Stomach (tissue), 9 donors: Measurements from ENCODE around the gene MLYCD. TPM values are rescaled to one million over a fixed set of nuclear protein-coding genes. Genes with fewer than 3 reads are reported as not detected.

Experiments
- DNase-seq, 2 donors: peaks; one replicate each; pipeline versions ENCODE4 v3.0.0 to v3.0.0-alpha.2; 2013 to 2019
- H3K27ac ChIP-seq, 5 donors: fragments of 200-600 bp in 4 of 5; sonication (generic) in 4 of 5; one replicate each; pipeline ENCODE4 v1.5.1; 2013 to 2019; ENCODE audit warnings: mild to moderate bottlenecking in 1 of 5, moderate library complexity in 1 of 5
- H3K27me3 ChIP-seq, 3 donors: fragments of 200-600 bp; sonication (generic); one replicate each; pipeline ENCODE4 v1.5.1; 2017 to 2019; ENCODE audit warnings: mixed run types in 1 of 3
- H3K36me3 ChIP-seq, 4 donors: fragments of 200-600 bp; sonication (generic); 1 replicate in 3 of 4; 2 replicates in 1 of 4; pipeline ENCODE4 v1.5.1; 2016 to 2019
- H3K4me1 ChIP-seq, 4 donors: fragments of 200-600 bp; sonication (generic); one replicate each; pipeline ENCODE4 v1.5.1; 2016 to 2019
- H3K4me3 ChIP-seq, 4 donors: fragments of 200-600 bp; sonication (generic) in 3 of 4; one replicate each; pipeline ENCODE4 v1.5.1; 2016 to 2019; ENCODE audit warnings: mild to moderate bottlenecking in 1 of 4
- H3K9me3 ChIP-seq, 4 donors: fragments of 200-600 bp; sonication (generic); one replicate each; pipeline ENCODE4 v1.5.1; 2016 to 2019
- EP300 ChIP-seq: sonication (generic); formaldehyde crosslinking; IDR thresholded peaks from one replicate; pipeline ENCODE4 v1.6.1; 2017; ENCODE audit warnings: antibody characterized with exemption
- POLR2A ChIP-seq, 4 donors: fragments of 450-650 bp; IDR thresholded peaks; one replicate each; pipeline ENCODE4 v1.6.1; 2016; ENCODE audit warnings: antibody characterized with exemption in 4 of 4, control low read depth in 2 of 4, mild to moderate bottlenecking in 1 of 4, moderate library complexity in 1 of 4
- POLR2AphosphoS5 ChIP-seq, 3 donors: sonication (generic); formaldehyde crosslinking; IDR thresholded peaks; one replicate each; pipeline ENCODE4 v1.6.1; 2016; ENCODE audit warnings: antibody characterized with exemption in 3 of 3
- WGBS, 5 donors: extraction: QIAGEN DNeasy Blood & Tissue Kit in 3 of 5; methylation state at CpG; one replicate each; pipeline versions ENCODE4 v1.1.5 to v1.1.7; 2013 to 2018; 5-methylcytosine and 5-hydroxymethylcytosine counted together
- intact Hi-C: fragments of 100-400 bp; cut with DNase I; formaldehyde crosslinking; loops from one replicate; pipeline ENCODE4 v1.15.1; 2023; ENCODE audit warnings: low total_unique reads
- polyA plus RNA-seq, 3 donors: library from polyadenylated mRNA; stranded (reverse); fragments of 200-250 nt; gene quantifications; one replicate each; pipeline ENCODE4 v1.2.3, GENCODE V29; 2013
- total RNA-seq, 5 donors: library from RNA; depleted of rRNA; stranded (reverse); fragments of >200 nt; gene quantifications; one replicate each; pipeline versions ENCODE4 v1.1.0 to v1.2.3, GENCODE V29; 2014 to 2016
- TF ChIP-seq, protein P1 (sequence below), 7 experiments: fragments of 450-650 bp in 4 of 7; fragments of 200-600 bp in 3 of 7; sonication (generic) in 3 of 7; IDR thresholded peaks; one replicate each; pipeline ENCODE4 v1.5.1; 2016 to 2019; ENCODE audit warnings: antibody characterized with exemption in 7 of 7, control low read depth in 2 of 7, mild to moderate bottlenecking in 1 of 7
- donor health status: healthy with polysubstance abuse.
- donor health status: Bipolar disorder and iron deficiency.
- donor health status: healthy.

The MLYCD gene
- total and polyA plus RNA-seq, 8 donors, result 2.9 to 43.8 (median 14.4) TPM

GRCh38 chr16:83901101-83901500 lies 2.2 kb downstream of the MLYCD start:
- TF ChIP-seq POLR2A (IDR thresholded peaks at IDR 0.05), result no peak
- TF ChIP-seq, protein P1, sequence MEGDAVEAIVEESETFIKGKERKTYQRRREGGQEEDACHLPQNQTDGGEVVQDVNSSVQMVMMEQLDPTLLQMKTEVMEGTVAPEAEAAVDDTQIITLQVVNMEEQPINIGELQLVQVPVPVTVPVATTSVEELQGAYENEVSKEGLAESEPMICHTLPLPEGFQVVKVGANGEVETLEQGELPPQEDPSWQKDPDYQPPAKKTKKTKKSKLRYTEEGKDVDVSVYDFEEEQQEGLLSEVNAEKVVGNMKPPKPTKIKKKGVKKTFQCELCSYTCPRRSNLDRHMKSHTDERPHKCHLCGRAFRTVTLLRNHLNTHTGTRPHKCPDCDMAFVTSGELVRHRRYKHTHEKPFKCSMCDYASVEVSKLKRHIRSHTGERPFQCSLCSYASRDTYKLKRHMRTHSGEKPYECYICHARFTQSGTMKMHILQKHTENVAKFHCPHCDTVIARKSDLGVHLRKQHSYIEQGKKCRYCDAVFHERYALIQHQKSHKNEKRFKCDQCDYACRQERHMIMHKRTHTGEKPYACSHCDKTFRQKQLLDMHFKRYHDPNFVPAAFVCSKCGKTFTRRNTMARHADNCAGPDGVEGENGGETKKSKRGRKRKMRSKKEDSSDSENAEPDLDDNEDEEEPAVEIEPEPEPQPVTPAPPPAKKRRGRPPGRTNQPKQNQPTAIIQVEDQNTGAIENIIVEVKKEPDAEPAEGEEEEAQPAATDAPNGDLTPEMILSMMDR (IDR thresholded peaks at IDR 0.05), result no peak
- TF ChIP-seq POLR2AphosphoS5 (IDR thresholded peaks at IDR 0.05), result no peak
- no peak for TF ChIP-seq EP300
- peaks cover 0 to 11% (median 0%) of the 10 kb centered on the region in 4 donors for H3K36me3 ChIP-seq
- intact Hi-C loops, result no loop called here
- H3K9me3 ChIP-seq, result no peaks in the 10 kb centered on the region
- 92 to 100% (median 96%) methylated on average over 3 of the region's 3 CpGs for WGBS, 5 donors
- DNase-seq, result no peak
- H3K27ac ChIP-seq, result no peak overlapping the region
- H3K27me3 ChIP-seq, result no peaks in the 10 kb centered on the region
- peak overlapping the region in 1 of 4 donors; percentile 4 for H3K4me3 ChIP-seq
- H3K4me1 ChIP-seq, result peaks cover 17 to 68% (median 41%) of the 10 kb centered on the region in 4 donors

DNA sequence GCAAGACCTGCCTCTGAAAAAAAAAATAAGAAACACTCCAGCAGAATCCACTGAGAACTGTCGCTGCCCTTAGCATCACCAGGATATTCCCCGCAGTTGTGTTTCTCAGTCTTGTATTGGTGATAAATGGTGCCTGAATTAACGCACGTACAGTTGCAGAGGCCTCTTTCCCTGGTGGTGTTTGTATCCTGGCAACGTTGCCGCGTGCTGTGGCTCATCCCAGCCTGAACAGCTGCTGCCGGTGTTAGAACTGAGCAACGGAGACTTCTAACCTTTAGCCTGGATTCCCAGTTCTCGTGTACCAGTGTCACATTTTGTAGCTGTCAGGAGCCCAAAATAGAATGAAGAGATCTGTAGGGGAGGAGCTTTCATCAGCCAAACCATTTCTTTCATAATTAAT lies 4.8 kb downstream of the MLYCD start:
- WGBS, 5 donors, result 63 to 80% (median 72%) methylated on average over 10 of the region's 10 CpGs
- Histone ChIP-seq H3K9me3 (no peaks in the 10 kb centered on the region), H3K27ac (peak overlapping the region in 1 of 5 donors; percentile 78), H3K27me3 (no peaks in the 10 kb centered on the region), H3K36me3 (peaks cover 9 to 37% (median 20%) of the 10 kb centered on the region in 4 donors), H3K4me1 (peaks cover 12 to 64% (median 33%) of the 10 kb centered on the region in 4 donors), H3K4me3 (no peak overlapping the region)
- peak in 1 of 2 donors; percentile 81 for DNase-seq
- intact Hi-C loops, result no loop called here
- no peak for TF ChIP-seq POLR2A (IDR thresholded peaks at IDR 0.05)
- TF ChIP-seq, protein P1 (IDR thresholded peaks at IDR 0.05), result no peak
- no peak for TF ChIP-seq EP300
- TF ChIP-seq POLR2AphosphoS5 (IDR thresholded peaks at IDR 0.05), result peak in 1 of 3 donors; percentile 18

GRCh38 chr16:83906683-83907082 lies 7.8 kb downstream of the MLYCD start:
- DNase-seq, result no peak
- TF ChIP-seq EP300 (no peak), POLR2AphosphoS5 (IDR thresholded peaks at IDR 0.05) (no peak), POLR2A (IDR thresholded peaks at IDR 0.05) (no peak)
- TF ChIP-seq, protein P1 (IDR thresholded peaks at IDR 0.05), result no peak
- intact Hi-C loops, result no loop called here
- Histone ChIP-seq H3K27ac (no peak overlapping the region), H3K4me1 (peaks cover 0 to 42% (median 11%) of the 10 kb centered on the region in 4 donors), H3K36me3 (peaks cover 24 to 66% (median 49%) of the 10 kb centered on the region in 4 donors), H3K9me3 (no peaks in the 10 kb centered on the region), H3K4me3 (no peak overlapping the region), H3K27me3 (no peaks in the 10 kb centered on the region)
- 70 to 79% (median 73%) methylated on average over 8 of the region's 8 CpGs for WGBS, 5 donors

GRCh38 chr16:83907111-83907510 lies 8.2 kb downstream of the MLYCD start:
- H3K27ac ChIP-seq, result no peak overlapping the region
- DNase-seq, result no peak
- H3K27me3 ChIP-seq, result no peaks in the 10 kb centered on the region
- no peak overlapping the region for H3K4me3 ChIP-seq
- no peaks in the 10 kb centered on the region for H3K9me3 ChIP-seq
- 90 to 93% (median 91%) methylated on average over 8 of the region's 8 CpGs for WGBS, 5 donors
- peaks cover 0 to 39% (median 10%) of the 10 kb centered on the region in 4 donors for H3K4me1 ChIP-seq
- peaks cover 29 to 70% (median 54%) of the 10 kb centered on the region in 4 donors for H3K36me3 ChIP-seq
- TF ChIP-seq EP300, result no peak
- no peak for TF ChIP-seq POLR2AphosphoS5 (IDR thresholded peaks at IDR 0.05)
- TF ChIP-seq, protein P1 (IDR thresholded peaks at IDR 0.05), result no peak
- TF ChIP-seq POLR2A (IDR thresholded peaks at IDR 0.05), result no peak
- intact Hi-C loops, result no loop called here
